Inferior parietal cortex (tissue), 1 donor: Measurements from ENCODE around the gene SLC6A6.

ENCODE experiments used
- DNase-seq: peaks from one replicate; pipeline ENCODE4 v3.0.0-alpha.2; 2016; ENCODE audit errors: extremely low spot score

SLC6A6 gene

DNA sequence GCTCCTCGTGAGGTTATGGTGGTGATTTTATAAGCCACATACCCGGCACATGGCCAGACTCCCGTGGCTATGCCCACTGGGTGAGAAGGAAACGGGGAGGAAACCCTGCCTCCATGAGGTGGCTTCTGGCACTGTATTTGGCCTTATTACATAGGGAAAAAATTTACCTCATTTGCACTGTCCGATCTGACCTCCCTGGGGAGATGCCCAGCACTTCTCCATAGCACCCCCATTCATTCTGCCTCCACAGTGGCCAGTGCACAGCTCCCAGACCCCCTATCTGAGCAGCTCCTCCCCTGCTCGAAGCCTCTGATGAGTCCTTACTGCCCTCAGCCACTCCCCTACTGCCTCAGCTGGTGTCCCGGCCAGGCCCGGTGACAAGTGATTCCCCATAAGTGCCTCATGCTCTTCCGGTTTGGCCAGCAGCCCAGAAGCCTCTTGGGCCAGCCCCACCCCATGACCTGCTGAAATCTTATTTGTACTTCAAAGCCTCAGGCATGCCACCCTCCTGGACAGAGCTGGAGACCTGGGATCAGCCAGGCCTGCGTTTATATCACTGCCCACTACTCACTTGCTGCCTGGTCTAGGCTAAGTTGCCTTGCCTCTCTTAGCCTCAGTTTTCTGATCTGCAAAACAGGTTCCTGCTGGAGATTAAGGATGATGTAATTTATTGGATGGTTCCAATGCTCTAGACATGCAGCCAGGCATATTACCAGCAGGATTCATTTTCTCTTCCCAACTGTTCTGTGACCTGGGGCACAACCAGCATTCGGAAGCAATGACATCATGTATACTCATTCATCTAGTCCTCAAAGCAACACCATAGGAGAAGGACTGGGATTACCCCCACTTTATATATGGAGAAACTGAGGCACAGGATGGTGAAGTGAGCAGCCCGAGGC is 30.6 kb upstream of the SLC6A6 start:
- peak; percentile 24 for DNase-seq

GRCh38 chr3:14372587-14372986 is 29.8 kb upstream of the SLC6A6 start:
- DNase-seq = no peak

DNA sequence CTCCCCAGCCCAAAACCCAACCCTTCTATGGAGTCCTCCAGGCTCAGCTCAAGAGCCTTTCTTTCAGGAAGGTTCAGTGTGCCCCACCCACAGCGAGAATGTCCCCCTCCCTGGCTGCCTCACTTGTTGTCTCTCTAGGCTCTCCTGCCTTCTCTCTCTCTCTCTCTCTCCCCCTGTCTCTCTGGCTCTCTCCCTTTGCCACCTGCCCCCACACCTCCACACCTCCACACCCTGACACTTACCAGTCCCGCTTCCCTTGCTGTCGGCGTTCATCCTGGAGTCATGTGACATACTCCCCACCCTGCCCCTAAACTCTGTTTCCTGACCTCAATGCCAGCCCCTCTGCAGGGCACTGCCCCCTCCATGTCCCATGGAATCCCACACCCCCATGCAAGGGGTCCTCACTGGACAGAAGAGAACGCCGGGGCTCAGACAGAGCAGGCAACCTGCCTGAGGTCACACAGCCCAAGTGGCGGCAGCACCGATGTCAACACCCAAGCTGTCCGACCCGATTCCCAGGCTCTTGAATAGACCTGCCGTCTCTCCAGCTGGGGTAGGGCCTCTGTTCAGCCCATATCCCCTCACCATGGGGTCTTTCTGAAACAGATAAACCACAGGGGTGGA is 28.5 kb upstream of the SLC6A6 start:
- DNase-seq = no peak

DNA sequence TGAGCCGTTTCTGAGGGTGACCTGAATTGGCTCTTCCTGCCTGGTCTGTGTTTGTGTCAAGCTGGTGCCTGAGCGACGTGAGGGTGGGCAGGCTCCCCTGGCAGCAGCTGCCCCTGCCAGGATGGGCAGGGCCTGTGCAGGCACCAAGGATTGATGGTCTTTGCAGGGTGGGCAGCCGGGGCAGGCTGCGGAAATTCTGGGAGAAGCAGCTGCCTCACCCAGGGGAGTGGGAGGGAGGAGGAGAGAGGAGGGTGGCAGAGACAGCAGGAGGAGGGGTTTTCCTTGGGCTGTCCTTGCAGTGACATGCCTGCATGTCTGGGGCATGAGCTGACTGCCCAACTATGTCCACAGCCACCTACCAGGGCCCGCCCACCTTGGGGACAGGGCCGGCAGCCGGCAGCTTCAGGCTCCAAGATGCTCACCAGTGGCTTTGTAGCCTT is 27.9 kb upstream of the SLC6A6 start:
- DNase-seq = no peak

GRCh38 chr3:14375192-14375591 is 27.2 kb upstream of the SLC6A6 start:
- no peak for DNase-seq

DNA sequence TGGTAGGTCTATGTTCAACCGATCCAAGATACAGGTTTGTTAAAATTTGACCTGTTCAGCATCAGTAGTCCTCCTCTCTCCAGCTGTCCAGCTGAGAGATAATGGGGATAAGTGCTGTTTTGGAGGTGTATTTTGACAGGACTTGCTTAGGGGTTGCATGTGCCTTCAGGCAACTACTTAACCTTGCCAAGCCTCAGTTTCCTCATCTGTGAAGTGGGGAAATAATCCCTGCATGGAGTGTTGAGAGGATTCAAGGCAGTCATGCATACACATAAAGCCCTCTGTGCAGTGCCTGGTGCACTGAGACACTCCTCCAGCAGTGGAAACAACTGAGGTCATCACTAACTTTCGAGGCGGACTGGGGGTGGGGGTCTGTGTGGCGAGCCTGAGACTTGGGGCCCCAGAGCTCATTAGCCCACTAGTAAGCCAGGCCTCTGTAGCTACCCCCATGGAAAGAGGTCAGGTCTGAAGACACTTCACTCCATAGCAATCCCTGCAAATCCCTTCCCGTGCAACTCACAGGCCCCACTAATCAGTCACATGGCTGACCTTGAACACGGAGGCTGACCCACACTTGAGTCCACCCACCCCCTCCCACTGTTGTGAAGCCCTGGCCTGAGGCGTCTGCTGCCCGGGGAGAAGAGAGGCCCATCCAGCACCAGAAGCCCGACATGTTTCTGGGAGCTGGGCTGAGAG is 25.9 kb upstream of the SLC6A6 start:
- DNase-seq = no peak

DNA sequence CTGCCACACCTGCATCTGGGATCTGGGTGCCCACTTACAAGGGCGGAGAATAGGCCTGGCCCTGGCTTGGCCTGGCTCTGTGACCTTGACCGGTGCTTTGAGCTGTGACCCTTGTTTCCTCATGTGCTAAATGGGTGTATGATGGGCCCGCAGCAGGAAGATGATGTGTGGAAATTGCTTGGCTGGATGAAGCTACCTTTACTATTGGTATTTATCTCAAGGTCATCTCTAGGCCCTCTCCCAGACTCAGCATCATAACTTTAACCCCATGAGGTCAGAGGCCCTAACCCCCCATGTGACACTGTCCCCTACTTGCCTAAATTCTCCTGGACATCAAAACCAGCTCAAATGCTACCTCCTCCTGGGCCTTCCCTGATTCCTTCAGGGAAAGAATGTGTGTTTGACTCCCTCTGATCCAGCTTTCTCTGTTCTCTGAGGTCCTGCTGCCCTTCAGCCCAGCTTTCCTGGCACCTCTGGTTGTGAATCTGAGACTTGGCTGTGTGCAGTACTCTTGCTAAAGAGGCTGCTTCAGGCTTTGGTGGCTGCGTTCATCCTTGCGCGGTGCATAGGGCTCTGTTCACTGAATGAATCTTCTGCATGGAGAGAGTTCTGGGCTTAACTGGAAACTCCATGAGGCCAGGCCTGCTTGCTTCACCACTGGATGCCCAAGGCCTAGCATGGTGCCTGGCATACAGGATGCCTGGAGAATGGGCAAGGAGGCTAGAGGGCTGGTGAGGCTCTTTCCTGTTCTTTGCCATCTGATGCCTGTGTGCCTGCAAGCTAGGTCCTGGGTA is 25.2 kb upstream of the SLC6A6 start:
- DNase-seq = no peak

DNA sequence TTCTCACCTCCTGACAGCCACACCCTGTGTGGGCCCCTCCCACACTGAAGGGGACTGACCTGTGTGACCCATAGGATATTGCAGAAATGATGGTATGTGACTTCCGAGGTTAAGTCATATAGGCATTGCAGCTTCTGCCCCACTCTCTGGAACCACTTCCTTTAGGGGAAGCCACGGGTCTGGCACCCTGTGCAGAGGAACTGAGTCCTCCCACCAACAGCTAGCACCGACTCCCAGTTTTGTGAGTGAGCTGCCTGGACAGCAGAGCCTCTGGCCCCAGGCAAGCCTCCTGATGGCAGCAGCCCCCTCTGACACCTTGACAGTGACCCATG is 24.6 kb upstream of the SLC6A6 start:
- no peak for DNase-seq

GRCh38 chr3:14378415-14378814 is 24.0 kb upstream of the SLC6A6 start:
- DNase-seq = no peak

DNA sequence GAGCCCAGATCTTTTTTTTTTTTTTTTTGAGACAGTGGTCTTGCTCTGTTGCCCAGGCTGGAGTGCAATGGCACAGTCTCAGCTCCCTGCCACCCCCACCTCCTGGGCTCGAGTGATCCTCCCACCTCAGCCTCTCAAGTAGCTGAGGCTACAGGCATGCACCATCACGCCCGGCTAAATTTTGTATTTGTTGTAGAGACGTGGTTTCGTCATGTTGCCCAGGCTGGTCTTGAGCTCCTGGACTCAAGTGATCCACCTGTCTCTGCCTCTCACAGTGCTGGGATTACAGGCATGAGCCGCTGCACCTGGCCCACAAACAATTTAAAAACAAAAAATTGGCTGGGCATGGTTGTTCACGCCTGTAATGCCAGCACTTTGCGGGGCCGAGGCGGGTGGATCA is 22.6 kb upstream of the SLC6A6 start:
- DNase-seq = no peak

DNA sequence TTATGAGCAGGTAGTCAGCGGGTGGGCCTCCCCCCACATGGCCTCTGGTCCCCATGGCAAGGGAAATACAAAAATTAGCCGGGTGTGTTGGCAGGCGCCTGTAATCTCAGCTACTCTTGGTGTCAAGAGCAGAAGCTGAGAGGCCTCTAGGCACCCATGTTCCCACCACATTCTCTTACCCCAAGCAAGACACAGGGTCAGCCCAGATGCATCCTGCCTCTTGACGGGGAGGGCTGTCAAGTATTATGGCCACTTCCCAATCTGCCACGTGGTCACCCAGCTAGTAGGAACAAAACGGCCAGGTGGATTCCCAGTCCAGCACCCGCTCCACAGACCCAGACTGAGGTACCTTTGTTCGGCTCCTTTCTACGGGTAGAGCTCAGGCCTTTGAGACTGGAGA is 16.2 kb upstream of the SLC6A6 start:
- DNase-seq = no peak

- DNase-seq = no peak
Observed at GRCh38 chr3:14388201-14388600, 14.2 kb upstream of the SLC6A6 start.

DNA sequence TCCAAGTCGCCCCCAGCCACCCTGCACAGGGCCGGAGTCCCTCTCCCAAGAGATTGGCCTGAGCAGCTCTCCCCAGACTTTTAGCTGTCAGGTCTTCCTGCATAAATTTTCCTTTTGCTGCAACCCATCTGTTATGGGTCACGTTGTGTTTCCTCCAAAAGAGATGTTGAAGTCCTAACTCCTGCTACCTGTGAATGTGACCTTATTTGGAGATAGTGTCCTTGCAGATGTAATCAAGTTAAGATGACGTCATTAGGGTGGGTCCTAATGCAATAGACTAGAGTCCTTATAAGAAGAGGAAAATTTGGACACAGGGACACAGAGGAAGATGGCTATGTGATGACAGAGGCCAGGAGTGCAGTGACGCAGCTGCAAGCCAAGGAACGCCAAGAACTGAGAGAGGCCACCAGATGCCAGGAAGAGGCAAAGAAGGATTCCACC is 13.2 kb upstream of the SLC6A6 start:
- no peak for DNase-seq

DNA sequence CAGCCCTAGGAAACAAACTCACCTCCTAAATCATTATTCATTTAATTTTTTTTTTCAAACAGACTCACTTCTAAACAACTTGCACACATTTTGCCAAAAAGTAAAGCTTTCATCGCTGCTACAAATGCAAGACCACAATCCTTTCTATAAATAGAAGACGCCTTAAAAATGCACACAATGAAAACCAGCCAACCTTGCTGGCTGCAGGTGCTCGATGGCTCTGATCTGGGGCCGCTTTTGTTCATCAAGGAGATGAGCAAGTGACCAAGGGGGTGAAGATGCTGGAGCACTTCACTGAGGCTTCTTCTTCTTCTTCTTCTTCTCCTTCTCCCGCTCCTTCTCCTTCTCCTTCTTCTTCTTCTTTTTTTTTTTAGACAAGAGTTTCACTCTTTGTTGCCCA is 12.7 kb upstream of the SLC6A6 start:
- DNase-seq = no peak

- no peak for DNase-seq
Observed at GRCh38 chr3:14391033-14391432, 11.4 kb upstream of the SLC6A6 start.

DNA sequence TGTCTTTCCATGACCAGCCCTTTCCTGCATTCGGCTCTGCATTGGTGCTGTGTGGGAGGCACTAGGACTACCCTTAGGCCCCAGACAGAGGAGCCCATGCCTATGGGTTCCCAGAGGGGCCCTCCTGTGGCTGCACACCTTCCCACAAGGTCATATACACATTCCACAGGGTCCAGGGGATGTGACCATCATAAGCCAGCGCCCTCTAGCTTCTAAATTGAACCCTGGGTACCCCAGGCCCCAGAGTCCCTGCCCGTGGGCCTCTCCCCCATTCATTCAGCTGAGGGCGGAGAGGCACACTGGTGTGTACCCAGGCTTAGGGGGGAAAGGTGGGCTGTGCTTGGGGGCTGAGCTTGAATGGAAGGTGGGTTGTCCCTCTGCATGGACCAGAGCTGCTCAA is 10.2 kb upstream of the SLC6A6 start:
- no peak for DNase-seq

- DNase-seq = no peak
Observed at GRCh38 chr3:14392803-14393319, 9.5 kb upstream of the SLC6A6 start.

DNA sequence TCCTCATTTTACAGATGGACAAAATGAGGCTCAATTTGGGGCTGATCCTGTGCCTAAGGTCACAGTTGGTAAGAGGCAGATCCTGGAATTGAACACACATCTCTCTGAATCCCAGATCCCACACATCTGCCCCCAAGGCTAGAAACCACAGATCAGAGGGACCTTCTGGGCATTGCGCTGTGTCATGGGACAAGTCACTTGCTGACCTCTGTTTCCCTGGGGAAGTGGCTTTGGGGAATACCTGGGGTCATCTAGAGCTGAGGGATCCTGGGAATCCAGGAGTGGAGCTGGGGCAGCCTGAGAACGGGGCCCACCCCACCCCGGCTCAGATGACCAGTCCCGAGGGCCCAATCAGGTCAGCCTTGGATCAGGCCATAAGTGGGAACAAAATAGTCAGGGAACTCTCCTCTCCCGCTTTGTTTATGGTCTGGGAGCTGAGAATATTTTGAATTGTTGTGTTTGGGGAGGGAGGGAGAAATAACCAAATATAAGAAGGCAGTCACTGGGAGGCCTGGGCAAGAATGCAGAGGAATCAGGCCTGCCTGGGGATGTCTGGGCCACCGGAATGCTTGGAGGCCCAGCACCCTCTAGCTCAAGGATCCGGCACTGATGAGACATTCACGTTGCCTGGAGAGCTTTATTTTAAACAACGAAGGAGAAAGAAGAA is 8.8 kb upstream of the SLC6A6 start:
- DNase-seq = no peak

DNA sequence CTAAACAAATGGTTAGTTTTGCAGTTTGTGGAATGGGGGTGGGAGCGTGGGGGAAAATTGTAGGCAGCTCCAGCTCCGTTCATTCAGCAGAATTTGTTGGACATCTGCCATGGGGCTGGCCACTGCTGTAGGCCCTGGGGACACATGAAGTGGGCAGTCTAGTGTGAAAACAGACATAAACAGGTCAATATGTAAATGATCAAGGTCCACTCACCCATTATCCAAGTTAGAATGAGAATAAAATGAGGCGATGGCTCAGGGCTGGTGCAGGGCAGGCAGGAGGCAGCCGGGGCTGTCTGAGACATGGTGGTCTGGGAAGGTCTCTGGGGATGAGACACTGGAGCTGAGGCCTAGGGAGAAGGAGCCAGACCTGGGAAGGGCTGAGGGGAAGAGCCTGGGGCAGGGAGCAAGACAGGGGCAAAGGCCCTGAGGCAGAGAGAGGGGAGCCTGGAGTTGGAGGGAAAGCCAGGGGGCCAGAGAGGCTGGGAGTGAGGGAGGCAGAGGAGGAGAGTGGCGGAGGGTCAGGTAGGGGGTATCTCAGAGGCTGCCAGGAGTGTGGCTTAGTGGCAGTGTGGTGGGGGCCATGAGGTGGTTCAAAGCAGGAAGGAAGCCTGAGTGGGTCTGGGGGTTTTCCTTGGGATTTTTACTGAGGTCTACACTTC is 6.2 kb upstream of the SLC6A6 start:
- no peak for DNase-seq

DNA sequence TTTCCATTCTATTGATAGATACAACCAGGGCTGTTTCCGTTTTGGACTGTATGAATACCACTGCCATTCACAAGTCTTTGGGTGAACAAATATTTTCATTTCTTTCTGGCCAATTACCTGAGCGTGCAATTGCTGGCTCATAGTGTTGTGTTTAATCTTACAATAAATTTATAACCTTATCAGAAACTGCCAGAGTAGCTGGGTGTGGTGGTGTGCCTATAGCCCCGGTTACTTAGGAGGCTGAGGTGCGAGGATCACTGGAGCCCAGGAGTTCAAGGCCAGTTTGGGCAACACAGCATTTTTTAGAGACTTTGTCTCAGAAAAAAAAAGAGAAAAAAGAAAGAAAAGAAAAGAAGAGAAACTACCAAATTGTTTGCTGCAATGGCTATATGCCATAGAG is 5.4 kb upstream of the SLC6A6 start:
- DNase-seq = no peak

GRCh38 chr3:14397531-14397930 is 4.9 kb upstream of the SLC6A6 start:
- DNase-seq = no peak
